Coronary artery (tissue), 2 donors: ENCODE results near the gene B3GAT3.

Experiments used
- DNase-seq: peaks from one replicate; pipeline ENCODE4 v3.0.0-alpha.2; 2017; ENCODE audit warnings: low spot score
- H3K27ac ChIP-seq, 2 donors: fragments of 200-600 bp; sonication (generic); one replicate each; pipeline ENCODE4 v1.5.1; 2016 to 2019
- H3K4me3 ChIP-seq: fragments of 200-600 bp; sonication (generic); 2 replicates; pipeline ENCODE4 v1.5.1; 2016; ENCODE audit warnings: mild to moderate bottlenecking, moderate library complexity
- CTCF ChIP-seq: fragments of 200-600 bp; sonication (generic); IDR thresholded peaks from one replicate; pipeline ENCODE4 v1.5.1; 2019; ENCODE audit warnings: antibody characterized with exemption

B3GAT3 gene

GRCh38 chr11:62648967-62649364 is 27.2 kb upstream of the B3GAT3 start:
- TF ChIP-seq CTCF, result no peak
- Histone ChIP-seq H3K4me3 (no peak overlapping the region), H3K27ac (no peak overlapping the region)
- no peak for DNase-seq

- no peak overlapping the region for H3K27ac ChIP-seq
- no peak for DNase-seq
- no peak for TF ChIP-seq CTCF
Observed at GRCh38 chr11:62648185-62648966, 26.6 kb upstream of the B3GAT3 start.

GRCh38 chr11:62647609-62648005 is 25.8 kb upstream of the B3GAT3 start:
- no peak overlapping the region for H3K4me3 ChIP-seq
- H3K27ac ChIP-seq, result no peak overlapping the region
- no peak for DNase-seq

More at GRCh38 chr11:62648185-62648966, 26.6 kb upstream of the B3GAT3 start:
- no peak overlapping the region for H3K4me3 ChIP-seq

GRCh38 chr11:62646825-62647608 is 25.2 kb upstream of the B3GAT3 start:
- DNase-seq, result no peak
- TF ChIP-seq CTCF, result no peak
- Histone ChIP-seq H3K27ac (peak overlapping the region in 1 of 2 donors; percentile 53), H3K4me3 (peak overlapping the region; percentile 47)

More at GRCh38 chr11:62647609-62648005, 25.8 kb upstream of the B3GAT3 start:
- no peak for TF ChIP-seq CTCF

- H3K4me3 ChIP-seq, result peak within 1 kb of the TSS; percentile 80
- TF ChIP-seq CTCF, result no peak
Observed at GRCh38 chr11:62645946-62646824, 24.4 kb upstream of the B3GAT3 start, which contains the start of gene GANAB. Gene GANAB, minus strand, starts transcription at chr11:62646613. Its CDS starts 14 bp downstream, at chr11:62646599.

GRCh38 chr11:62645671-62645945 is 23.8 kb upstream of the B3GAT3 start:
- TF ChIP-seq CTCF, result no peak
- no peak for DNase-seq
- Histone ChIP-seq H3K27ac (peak overlapping the region; percentile 80 to 90), H3K4me3 (peak overlapping the region; percentile 80)

More at GRCh38 chr11:62645946-62646824, 24.4 kb upstream of the B3GAT3 start, which contains the start of gene GANAB:
- peak within 1 kb of the TSS; percentile 80 to 90 for H3K27ac ChIP-seq
- DNase-seq, result peak; percentile 99
